ENCODE results near the gene MBOAT7.
"Not testable (repeated sequence)": the region's sequence is repeated elsewhere in the genome, so short reads cannot be mapped to it uniquely, and the experiment has no call there.

Gene MBOAT7, protein sequence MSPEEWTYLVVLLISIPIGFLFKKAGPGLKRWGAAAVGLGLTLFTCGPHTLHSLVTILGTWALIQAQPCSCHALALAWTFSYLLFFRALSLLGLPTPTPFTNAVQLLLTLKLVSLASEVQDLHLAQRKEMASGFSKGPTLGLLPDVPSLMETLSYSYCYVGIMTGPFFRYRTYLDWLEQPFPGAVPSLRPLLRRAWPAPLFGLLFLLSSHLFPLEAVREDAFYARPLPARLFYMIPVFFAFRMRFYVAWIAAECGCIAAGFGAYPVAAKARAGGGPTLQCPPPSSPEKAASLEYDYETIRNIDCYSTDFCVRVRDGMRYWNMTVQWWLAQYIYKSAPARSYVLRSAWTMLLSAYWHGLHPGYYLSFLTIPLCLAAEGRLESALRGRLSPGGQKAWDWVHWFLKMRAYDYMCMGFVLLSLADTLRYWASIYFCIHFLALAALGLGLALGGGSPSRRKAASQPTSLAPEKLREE

DNA sequence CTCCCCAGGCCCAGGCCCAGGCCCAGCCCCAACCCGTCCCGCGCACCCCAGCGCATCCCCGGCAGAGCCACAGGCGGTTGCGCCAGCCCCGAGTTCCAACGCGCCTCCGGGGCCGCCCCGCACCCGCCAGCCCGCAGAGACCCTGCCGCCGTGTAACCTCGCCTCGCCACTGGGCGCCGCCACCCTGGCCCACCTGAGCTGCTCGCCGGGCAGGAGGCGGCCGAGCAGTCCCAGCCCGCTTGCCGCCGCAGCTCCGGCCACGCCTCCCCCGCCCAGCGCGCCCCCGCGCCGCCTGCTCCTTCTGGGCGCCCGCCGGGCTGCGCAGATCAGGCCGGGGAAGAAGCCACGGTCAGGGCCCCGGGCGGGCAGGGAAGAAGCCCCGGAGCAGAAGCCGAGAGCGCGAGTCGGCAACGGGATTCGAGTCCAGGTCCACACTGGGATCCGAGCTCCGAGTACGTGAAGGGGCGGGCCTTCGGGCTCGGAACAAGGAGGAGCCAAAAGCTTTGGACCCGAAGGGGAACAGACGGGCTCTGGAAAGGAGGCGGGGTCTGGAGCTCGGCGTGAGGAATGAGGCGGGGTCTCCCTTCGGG lies at the start of gene MBOAT7:
TSS of gene MBOAT7 (minus strand) at position 436 of the 590 bp plus-strand sequence. CDS start 1,072 bp downstream, outside the sequence.
- DNase-seq (ENCODE audit: insufficient read length, low spot score): peak; percentile 82
- peak; percentile 48 for FAIRE-seq

DNA sequence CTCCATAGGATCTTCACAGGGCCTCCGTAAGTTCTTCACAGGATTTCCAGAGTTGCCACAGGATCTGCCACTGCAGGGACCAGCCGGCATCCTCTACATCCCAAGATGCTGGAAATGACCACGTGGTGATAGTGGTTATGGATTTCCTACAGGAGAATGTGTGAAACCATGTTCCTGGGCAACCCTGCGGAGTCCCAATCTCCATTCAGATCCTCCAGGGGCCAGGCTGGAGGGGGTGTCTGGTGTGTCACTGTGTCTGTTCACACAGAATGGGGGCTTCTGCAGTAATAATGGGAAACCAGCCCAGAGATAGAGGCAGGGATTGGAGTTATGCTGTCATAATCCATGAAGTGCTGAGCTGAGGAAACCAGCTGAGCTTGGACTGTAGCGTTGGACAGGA lies 44.6 kb upstream of the MBOAT7 start:
- no peak for DNase-seq (ENCODE audit: insufficient read length, low spot score)
- FAIRE-seq: no peak

DNA sequence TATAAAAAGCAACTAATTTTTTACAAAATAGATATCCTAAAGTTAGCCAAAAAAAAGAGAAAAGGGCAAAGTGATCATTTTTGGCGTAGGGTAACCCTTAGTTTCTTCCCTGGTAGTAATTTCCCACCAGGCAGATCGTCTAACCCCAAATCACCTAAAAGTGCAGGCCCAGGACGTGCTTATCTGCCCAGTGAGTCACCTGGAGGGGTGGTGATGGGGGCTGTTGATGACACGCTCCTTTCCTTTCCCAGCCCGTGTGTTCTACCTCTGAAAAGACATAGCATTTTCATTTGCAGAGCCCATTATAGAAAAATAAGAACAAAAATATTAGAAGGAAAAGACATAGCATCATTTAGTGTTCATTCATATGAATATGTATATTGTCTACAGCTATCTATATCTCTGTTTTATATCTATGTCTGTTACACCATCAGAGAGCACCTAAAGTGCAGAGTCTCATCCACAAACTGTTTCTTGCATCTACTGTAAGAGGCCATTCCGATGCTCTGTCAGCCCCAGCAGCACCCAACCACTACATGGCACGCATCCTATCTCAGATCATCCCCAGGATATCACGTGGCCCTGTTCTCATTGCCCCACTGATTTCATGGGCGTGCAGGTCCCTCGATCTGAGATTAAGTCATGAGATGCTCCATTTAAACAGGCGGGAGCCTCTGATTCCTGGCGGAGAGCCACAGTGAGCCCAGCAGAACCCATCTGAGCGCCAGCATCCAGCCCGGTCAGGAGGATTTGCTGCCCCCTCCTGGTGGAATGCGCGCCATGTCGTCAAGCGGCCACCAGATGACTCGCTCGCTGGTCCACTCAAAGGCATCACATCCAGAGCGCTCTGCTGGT lies 41.9 kb upstream of the MBOAT7 start:
- FAIRE-seq (peak; percentile 86), DNase-seq (ENCODE audit: insufficient read length, low spot score) (peak; percentile 78)

DNA sequence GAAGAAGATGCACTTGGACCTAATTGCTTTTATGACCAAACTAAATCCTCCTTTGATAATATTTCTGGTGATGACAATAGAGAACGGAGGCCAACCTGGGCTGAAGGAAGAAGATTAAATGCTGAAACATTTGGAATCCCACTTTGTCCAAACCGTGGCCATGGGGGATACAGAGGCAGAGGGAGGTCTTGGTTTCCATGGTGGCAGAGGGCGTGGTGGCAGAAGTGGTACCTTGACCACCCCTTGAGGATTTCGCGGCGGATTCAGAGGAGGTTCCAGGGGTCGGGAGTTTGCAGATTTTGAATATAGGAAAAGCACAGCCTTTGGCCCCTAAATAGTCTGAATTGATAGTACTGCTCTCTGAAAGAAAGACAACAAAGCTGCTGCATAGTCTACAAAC lies 40.7 kb upstream of the MBOAT7 start:
- no peak for DNase-seq (ENCODE audit: insufficient read length, low spot score)
- FAIRE-seq: no peak

DNA sequence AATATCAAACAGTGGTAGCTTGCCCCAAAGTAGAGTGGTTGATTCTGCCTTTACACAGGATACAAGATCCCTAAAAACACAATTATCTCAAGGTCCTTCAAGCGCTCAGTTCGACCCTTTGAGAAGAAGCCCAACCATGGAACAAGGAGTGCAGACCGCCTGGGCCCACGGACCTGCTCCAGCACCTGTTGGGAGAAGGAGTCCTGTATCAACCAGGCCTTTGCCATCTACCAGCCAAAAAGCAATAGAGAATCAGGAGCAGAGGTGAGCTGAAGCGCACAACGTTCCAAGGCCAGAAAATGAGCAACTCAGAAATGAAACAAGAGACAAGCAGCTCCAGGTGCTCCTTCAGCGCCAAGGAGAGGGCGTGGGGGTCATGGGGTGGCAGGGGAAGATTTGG lies 39.8 kb upstream of the MBOAT7 start:
- DNase-seq (ENCODE audit: insufficient read length, low spot score): no peak
- FAIRE-seq: no peak

DNA sequence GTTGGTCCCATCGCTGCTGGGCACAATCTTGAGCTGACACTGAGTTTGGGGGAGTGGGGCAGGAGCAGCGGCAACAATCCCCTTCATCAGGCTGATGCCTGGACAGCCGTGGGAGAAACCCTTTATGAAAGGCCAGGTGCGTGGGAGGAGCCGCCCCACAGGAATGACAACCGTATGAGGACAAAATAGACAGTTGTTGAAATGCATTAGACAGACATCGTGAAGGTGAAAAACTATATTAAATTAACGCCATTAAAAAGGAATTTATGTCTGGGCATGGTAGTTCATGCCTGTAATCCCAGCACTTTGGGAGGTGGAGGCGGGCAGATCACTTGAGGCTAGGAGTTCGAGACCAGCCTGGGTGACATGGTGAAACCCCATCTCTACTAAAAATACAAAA lies 35.2 kb upstream of the MBOAT7 start:
- FAIRE-seq; DNase-seq (ENCODE audit: insufficient read length, low spot score): not testable (repeated sequence)

DNA sequence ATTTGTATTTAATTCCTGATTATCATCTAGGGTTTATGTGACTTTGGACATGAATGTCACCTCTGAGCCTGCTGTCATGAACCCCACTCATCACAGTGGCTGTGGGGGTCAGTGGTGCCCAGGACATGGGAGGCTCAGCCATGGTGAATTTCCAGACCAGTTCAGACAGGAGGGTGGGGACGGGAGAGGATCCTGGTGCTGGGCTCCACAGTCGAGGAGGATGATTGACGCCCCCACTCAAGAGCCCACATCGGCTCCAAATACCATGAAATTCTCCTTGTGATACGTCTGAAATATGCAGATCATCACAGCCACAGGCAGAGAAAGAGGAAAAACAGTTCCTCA lies 34.5 kb upstream of the MBOAT7 start:
- DNase-seq (ENCODE audit: insufficient read length, low spot score); FAIRE-seq: not testable (repeated sequence)

DNA sequence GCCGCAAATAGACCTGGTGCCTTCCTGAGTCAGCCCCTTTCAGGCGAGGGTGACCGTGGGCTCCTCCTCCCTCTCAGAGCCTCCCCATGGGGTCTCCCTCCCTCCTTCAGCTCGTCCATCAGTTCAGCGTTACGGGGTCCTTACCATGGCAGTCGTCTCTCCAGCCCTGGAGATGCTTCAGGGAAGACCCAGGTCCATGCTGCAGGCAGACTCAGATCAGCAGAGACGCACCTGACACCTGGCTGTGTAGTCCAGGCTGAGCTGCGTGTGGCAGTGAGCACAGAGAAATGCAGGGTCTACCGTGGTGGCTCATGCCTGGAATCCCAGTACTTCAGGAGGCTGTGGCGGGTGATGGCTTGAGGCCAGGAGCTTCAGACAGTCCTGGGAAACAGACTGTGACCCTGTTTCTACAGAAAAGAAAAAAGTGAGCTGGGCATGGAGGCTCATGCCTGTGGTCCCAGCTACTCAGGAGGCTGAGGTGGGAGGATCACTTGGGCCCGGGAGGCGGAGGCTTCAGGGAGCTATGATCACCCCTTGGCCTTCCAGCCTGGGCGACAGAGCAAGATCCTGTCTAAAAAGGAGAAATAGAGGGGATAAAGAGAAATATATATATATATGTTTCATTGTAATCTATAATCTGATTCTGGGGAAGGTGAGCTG lies 34.0 kb upstream of the MBOAT7 start:
- not testable (repeated sequence) for DNase-seq (ENCODE audit: insufficient read length, low spot score); FAIRE-seq

DNA sequence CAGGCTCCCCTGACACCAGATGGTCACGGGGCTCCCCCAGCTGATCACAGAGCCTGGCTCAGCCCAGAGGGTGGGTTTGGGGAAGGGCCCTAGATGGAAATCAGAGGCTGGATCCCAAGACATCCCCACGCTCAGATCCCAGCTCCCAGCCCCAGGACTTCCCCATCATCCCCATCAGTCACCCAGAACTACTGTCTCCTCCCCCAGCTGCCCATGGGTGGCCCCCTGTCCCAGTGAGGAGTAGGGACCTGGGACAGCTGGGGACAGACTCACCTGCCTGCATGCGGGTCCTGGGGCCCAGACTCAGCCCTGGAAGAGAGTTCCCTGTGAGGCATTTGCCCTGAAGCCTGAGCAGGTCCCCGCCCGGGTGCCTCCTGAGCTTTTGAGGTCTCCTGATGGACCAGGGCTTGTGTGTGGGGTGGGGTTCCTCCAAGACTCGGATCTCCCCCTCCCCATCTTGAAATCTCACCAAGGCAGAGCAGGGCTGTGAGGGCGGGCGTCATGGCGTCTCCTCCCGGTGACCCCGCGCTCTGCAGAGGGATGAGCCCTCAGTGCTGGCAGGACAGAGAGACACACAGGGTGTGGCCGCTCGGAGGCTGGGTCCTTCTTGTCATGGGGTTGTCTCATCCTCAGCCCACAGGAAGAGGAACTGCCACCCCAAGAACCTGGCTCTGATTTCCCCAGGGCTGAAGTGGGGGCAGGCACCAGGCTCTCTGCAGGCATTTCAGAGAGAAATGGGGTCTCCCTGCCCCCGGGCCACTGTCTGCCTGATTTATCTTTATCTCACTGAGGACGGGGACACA lies 33.3 kb upstream of the MBOAT7 start, which contains the start of gene LILRB3:
TSS of gene LILRB3 (minus strand) at position 534 of the 803 bp plus-strand sequence. CDS start at position 503, 31 bp downstream.
- FAIRE-seq: not testable (repeated sequence)

DNA sequence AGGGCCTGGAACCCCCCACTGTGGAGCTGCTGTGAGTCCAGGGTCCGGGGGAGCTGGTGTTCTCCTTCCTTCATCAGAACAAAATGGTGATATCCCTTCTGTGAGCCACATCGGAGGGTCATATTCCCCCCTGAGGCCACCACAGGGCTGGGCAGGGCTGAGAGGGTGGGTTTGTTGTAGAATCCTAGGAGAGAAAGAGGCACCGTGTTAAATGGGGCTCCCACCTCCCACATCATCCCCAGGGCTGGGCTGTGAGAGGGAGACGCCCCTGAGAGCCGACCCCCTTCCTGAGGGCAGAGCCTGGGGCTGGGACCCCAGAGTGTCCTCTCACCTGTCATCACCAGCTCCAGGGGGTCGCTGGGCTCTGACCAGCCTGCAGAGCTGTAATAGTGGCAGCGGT lies 32.6 kb upstream of the MBOAT7 start:
- not testable (repeated sequence) for FAIRE-seq; DNase-seq (ENCODE audit: insufficient read length, low spot score)

More for the DNA sequence above, 33.3 kb upstream of the MBOAT7 start, which contains the start of gene LILRB3:
- not testable (repeated sequence) for DNase-seq (ENCODE audit: insufficient read length, low spot score)

DNA sequence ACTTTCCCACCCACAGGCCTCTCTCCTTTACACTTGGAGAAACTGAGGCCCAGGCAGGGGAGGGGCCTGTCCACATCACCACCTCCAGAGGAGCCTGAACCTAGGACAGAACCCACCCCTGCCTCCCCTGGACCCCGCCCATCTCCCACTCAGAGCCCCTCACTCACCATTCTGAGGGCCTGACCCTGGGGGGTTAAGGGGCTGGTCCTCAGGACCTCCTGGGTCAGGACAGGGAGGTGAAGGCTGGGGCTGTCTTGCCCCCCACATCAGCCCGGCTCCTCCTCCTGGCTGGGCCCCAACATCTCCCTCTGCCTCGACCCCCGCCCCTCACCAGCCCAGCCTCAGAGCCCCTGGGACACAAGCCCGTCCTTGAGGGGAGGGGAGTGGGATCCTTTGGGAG lies 30.3 kb upstream of the MBOAT7 start:
- DNase-seq (ENCODE audit: insufficient read length, low spot score); FAIRE-seq: not testable (repeated sequence)

DNA sequence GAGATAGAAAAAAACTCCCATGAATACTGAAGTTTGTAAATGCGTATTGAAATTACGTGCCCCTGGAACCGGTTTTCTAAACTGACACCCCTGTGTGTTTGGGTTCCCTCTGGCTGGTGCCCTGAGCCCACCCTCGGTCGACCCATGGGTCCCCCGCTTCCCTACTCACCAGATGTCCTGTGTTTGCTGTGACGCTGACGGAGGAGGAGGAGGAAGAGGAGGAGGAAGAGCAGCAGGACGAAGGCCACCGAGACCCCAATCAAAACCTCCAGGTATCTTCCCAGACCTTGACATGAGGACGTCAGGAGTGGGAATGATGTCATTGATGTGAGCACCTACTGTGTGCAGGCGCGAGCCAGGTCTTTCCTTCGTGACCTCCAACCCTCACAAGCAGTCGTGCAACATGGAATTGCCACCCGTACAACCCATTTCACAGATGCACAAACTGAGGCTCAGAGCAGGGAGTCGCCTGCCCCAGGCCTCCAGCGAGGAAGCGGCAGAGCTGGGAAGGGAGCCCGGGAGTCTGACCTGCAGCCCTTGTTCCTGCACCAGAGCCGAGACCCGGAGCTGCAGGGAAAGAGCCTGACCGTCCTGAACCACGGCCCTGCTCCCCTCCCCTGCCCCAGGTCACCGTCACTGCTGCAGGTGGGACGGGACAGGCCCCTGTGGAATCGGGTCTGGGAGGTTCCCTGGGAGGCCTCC lies 29.7 kb upstream of the MBOAT7 start:
- FAIRE-seq (no peak), DNase-seq (ENCODE audit: insufficient read length, low spot score) (no peak)

DNA sequence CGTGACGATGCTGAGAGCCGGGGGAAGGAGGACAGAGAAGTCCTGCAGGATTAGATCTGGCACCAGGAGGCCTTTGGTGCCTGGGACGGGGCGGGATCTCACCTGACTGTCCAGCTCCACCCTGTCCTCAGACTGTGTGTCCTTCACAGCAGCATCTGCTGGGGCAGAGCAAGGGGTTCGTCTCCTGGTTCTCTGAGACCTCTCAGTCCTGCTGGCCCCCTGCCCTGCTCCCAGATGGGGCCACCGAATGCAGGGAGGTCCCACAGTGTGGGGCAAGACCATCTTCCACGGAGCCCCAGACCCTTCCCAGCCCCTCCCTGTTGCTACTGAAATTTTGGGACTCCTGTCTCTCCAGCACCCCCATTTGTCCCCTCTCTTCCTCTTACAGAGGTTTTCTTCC lies 28.9 kb upstream of the MBOAT7 start:
- DNase-seq (ENCODE audit: insufficient read length, low spot score) (no peak), FAIRE-seq (no peak)

DNA sequence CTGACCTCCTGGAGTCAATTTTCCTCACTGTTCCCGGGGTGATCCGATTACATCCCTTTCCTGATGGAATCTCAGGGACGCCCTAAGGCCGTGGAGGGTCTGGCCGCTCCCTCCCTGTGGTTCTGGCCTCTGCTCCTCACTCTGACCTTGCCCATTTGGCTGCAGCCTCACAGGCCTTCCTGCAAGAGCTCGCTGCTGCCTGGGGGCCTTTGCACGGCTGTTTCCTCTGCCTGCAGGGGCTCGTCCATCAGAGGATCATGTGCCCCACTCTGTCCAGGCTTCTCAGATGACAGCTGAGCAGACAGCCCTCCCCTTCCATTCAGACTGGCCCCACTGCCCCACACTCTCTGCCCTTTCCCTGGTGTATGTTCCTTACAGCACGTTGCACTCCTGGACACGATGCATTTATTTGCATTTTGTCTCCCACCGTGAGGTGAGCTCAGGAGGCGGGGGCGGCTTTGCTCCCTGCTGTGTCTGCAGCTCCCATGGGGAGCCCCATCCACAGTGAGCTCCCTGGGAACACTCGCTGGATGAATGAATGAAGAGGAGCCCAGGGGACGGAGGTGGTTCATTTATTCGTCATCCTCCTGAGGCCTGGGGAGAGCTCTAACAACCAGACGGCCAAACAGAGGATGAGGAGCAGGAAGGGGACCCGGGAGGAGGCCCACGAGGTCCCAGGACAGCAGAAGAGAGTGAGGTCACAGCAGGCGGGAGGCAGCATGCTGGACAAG lies 28.3 kb upstream of the MBOAT7 start:
- not testable (repeated sequence) for DNase-seq (ENCODE audit: insufficient read length, low spot score); FAIRE-seq

DNA sequence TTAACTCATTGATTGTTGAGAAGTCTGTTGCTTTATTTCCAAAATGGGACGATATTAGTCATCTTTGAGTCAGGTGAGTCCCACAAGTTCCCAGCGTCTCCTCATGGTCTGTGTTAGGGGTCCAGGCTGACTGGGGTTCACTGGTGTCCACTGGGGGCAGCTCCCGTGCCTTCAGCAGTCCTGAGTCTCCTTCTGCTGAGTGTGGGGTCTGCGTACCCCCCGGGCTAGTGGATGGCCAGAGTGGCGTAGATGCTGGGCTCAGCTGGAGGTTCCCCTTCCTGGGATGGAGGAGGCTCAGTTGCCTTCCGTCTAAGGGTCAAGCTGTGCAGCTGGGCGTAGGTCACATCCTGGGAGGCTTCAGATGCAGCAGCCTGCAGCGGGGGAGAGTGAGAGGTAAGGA lies 27.5 kb upstream of the MBOAT7 start:
- FAIRE-seq (no peak), DNase-seq (ENCODE audit: insufficient read length, low spot score) (no peak)

DNA sequence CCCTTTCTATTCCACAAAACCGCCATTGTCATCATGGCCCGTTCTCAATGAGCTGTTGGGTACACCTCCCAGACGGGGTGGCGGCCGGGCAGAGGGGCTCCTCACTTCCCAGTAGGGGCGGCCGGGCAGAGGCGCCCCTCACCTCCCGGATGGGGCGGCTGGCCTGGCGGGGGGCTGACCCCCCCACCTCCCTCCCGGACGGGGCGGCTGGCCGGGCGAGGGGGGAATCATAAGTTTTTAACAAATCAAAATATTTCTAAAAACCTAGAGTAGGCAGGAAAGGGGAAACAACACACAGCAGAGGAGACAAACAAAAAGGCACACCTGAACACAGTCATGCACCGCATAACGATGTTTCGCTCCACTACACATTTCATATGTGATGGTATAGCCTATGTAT lies 25.4 kb upstream of the MBOAT7 start:
- DNase-seq (ENCODE audit: insufficient read length, low spot score); FAIRE-seq: not testable (repeated sequence)

DNA sequence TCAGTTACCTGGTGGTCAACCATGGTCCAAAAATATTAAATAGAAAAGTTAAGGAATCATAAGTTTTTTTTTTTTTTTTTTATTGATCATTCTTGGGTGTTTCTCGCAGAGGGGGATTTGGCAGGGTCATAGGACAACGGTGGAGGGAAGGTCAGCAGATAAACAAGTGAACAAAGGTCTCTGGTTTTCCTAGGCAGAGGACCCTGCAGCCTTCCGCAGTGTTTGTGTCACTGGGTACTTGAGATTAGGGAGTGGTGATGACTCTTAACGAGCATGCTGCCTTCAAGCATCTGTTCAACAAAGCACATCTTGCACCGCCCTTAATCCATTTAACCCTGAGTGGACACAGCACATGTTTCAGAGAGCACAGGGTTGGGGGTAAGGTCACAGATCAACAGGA lies 24.8 kb upstream of the MBOAT7 start:
- not testable (repeated sequence) for DNase-seq (ENCODE audit: insufficient read length, low spot score); FAIRE-seq

DNA sequence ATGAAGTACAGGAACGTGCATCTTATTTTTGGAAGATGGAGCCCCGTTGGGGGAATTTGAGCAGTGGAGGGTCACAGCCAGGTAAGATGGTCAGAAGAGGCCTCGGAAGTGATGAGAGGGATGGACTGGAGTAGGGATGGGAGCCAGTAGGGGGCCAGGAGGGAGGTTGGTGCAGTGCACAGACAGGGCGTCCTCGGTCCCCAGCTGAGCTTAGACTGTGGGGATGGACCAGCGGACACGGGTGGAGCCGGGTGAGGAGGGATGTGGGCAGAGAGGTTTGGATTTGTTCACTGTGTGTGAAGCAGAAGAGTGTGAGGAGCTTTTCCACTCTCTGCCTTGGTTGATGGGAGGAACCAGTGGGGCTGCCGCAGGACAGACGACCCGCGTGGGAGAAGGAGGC lies 21.9 kb upstream of the MBOAT7 start:
- DNase-seq (ENCODE audit: insufficient read length, low spot score) (no peak), FAIRE-seq (no peak)
